GM23338 (cell line): ENCODE results near the gene DACT1. TPM values are rescaled to one million over a fixed set of nuclear protein-coding genes. Genes with fewer than 3 reads are reported as not detected.

Experiments
- ATAC-seq: fragments of 200-7000 bp; cut with Tn5 transposase; 3 replicates; pipeline ENCODE4 v1.9.1; 2020
- DNase-seq: peaks from one replicate; pipeline ENCODE4 v3.0.0-alpha.2; 2015; ENCODE audit warnings: low spot score
- H2AFZ ChIP-seq: fragments of 200-600 bp; sonication (generic); 2 replicates; pipeline ENCODE4 v1.8.0; 2016; ENCODE audit warnings: antibody characterized with exemption, mild to moderate bottlenecking, moderate library complexity
- H3F3A ChIP-seq: fragments of 200-600 bp; sonication (generic); replicated peaks from 2 replicates; pipeline ENCODE4 v1.8.0; 2017; ENCODE audit warnings: antibody characterized with exemption, mixed run types, low read depth
- H3K27ac ChIP-seq: fragments of 200-600 bp; sonication (generic); 2 replicates; pipeline ENCODE4 v1.6.1; 2016; ENCODE audit warnings: low read depth
- H3K27me3 ChIP-seq: fragments of 200-600 bp; sonication (generic); 2 replicates; pipeline ENCODE4 v1.8.0; 2016; ENCODE audit warnings: mild to moderate bottlenecking, mixed run types, moderate library complexity; ENCODE audit not compliant: insufficient read depth
- H3K36me3 ChIP-seq: fragments of 200-600 bp; sonication (generic); 2 replicates; pipeline ENCODE4 v1.8.0; 2016; ENCODE audit warnings: mild to moderate bottlenecking; ENCODE audit not compliant: insufficient read depth
- H3K4me1 ChIP-seq: fragments of 200-600 bp; sonication (generic); 2 replicates; pipeline ENCODE4 v1.8.0; 2016; ENCODE audit warnings: mild to moderate bottlenecking, moderate library complexity; ENCODE audit not compliant: insufficient read depth
- H3K4me2 ChIP-seq: fragments of 200-600 bp; sonication (generic); 2 replicates; pipeline ENCODE4 v1.7.1; 2017; ENCODE audit warnings: mixed run types
- H3K4me3 ChIP-seq: fragments of 200-600 bp; sonication (generic); 2 replicates; pipeline ENCODE4 v1.6.1; 2016; ENCODE audit warnings: mixed run types
- H3K79me2 ChIP-seq: fragments of 200-600 bp; sonication (generic); replicated peaks from 2 replicates; pipeline ENCODE4 v1.8.0; 2017; ENCODE audit warnings: mild to moderate bottlenecking; ENCODE audit not compliant: insufficient read depth
- H3K9me2 ChIP-seq: fragments of 200-600 bp; sonication (generic); 2 replicates; pipeline ENCODE4 v1.8.0; 2017; ENCODE audit not compliant: insufficient read depth
- H4K20me1 ChIP-seq: fragments of 200-600 bp; sonication (generic); replicated peaks from 2 replicates; pipeline ENCODE4 v1.8.0; 2017; ENCODE audit warnings: mild to moderate bottlenecking; ENCODE audit not compliant: insufficient read depth
- H3K27ac Mint-ChIP-seq: 2 replicates; pipeline ENCODE4 v1.8.0; 2020; ENCODE audit warnings: inconsistent platforms, mild to moderate bottlenecking, moderate library complexity, mixed read lengths
- H3K27me3 Mint-ChIP-seq: 3 replicates; pipeline ENCODE4 v1.8.0; 2022; ENCODE audit warnings: low read depth, mild to moderate bottlenecking, moderate library complexity, mixed read lengths, inconsistent platforms; ENCODE audit not compliant: insufficient read depth, poor library complexity
- H3K36me3 Mint-ChIP-seq: 3 replicates; pipeline ENCODE4 v1.8.0; 2021; ENCODE audit warnings: low read depth, mild to moderate bottlenecking, inconsistent platforms, moderate library complexity, mixed read lengths
- H3K4me1 Mint-ChIP-seq: 3 replicates; pipeline ENCODE4 v1.8.0; 2020; ENCODE audit warnings: mild to moderate bottlenecking, inconsistent platforms, mixed read lengths
- H3K4me3 Mint-ChIP-seq: 3 replicates; pipeline ENCODE4 v1.8.0; 2021; ENCODE audit warnings: moderate library complexity, mild to moderate bottlenecking, inconsistent platforms, mixed read lengths
- H3K9me3 Mint-ChIP-seq: 3 replicates; pipeline ENCODE4 v1.8.0; 2020; ENCODE audit warnings: moderate library complexity, mild to moderate bottlenecking, inconsistent platforms, mixed read lengths
- CREB1 ChIP-seq: fragments of 250-450 bp; sonication (Bioruptor Pico); IDR thresholded peaks from 2 replicates; pipeline ENCODE4 v1.5.0; 2020; ENCODE audit warnings: low read depth, mild to moderate bottlenecking, moderate library complexity
- ETS1 ChIP-seq: IDR thresholded peaks from 2 replicates; pipeline ENCODE4 v1.6.1; 2016; ENCODE audit warnings: antibody characterized with exemption
- NANOG ChIP-seq: IDR thresholded peaks from 2 replicates; pipeline ENCODE4 v1.6.1; 2016; ENCODE audit warnings: antibody characterized with exemption, borderline replicate concordance
- STAT1 ChIP-seq: IDR thresholded peaks from one replicate; pipeline ENCODE4 v1.6.1; 2016; ENCODE audit warnings: antibody characterized with exemption; ENCODE audit not compliant: unreplicated experiment
- ZNF331 ChIP-seq: fragments of 250-450 bp; sonication (Bioruptor Pico); IDR thresholded peaks from 2 replicates; pipeline ENCODE4 v1.5.0; 2020; ENCODE audit warnings: low read depth, mild to moderate bottlenecking, moderate library complexity
- polyA plus RNA-seq: library from polyadenylated mRNA; unstranded; fragments of >200 nt; fragmentation: Nextera tagmentation; extraction: Ambion mirVana; gene quantifications from 2 replicates; pipeline ENCODE4 v1.2.1, GENCODE V29; 2016
- total RNA-seq: library from RNA; depleted of rRNA; stranded (reverse); fragments of >200 nt; shearing (Covaris generic); gene quantifications from 2 replicates; pipeline ENCODE4 v1.2.3, GENCODE V29; 2014
- TF ChIP-seq, protein P1 (sequence below): fragments of 250-450 bp; sonication (Bioruptor Pico); IDR thresholded peaks from 2 replicates; pipeline ENCODE4 v1.5.0; 2020; ENCODE audit warnings: mild to moderate bottlenecking, moderate library complexity

DACT1 gene
- total and polyA plus RNA-seq, 2 experiments from 2014 or later = 5.7 to 26.6 TPM

- TF ChIP-seq, protein P1, sequence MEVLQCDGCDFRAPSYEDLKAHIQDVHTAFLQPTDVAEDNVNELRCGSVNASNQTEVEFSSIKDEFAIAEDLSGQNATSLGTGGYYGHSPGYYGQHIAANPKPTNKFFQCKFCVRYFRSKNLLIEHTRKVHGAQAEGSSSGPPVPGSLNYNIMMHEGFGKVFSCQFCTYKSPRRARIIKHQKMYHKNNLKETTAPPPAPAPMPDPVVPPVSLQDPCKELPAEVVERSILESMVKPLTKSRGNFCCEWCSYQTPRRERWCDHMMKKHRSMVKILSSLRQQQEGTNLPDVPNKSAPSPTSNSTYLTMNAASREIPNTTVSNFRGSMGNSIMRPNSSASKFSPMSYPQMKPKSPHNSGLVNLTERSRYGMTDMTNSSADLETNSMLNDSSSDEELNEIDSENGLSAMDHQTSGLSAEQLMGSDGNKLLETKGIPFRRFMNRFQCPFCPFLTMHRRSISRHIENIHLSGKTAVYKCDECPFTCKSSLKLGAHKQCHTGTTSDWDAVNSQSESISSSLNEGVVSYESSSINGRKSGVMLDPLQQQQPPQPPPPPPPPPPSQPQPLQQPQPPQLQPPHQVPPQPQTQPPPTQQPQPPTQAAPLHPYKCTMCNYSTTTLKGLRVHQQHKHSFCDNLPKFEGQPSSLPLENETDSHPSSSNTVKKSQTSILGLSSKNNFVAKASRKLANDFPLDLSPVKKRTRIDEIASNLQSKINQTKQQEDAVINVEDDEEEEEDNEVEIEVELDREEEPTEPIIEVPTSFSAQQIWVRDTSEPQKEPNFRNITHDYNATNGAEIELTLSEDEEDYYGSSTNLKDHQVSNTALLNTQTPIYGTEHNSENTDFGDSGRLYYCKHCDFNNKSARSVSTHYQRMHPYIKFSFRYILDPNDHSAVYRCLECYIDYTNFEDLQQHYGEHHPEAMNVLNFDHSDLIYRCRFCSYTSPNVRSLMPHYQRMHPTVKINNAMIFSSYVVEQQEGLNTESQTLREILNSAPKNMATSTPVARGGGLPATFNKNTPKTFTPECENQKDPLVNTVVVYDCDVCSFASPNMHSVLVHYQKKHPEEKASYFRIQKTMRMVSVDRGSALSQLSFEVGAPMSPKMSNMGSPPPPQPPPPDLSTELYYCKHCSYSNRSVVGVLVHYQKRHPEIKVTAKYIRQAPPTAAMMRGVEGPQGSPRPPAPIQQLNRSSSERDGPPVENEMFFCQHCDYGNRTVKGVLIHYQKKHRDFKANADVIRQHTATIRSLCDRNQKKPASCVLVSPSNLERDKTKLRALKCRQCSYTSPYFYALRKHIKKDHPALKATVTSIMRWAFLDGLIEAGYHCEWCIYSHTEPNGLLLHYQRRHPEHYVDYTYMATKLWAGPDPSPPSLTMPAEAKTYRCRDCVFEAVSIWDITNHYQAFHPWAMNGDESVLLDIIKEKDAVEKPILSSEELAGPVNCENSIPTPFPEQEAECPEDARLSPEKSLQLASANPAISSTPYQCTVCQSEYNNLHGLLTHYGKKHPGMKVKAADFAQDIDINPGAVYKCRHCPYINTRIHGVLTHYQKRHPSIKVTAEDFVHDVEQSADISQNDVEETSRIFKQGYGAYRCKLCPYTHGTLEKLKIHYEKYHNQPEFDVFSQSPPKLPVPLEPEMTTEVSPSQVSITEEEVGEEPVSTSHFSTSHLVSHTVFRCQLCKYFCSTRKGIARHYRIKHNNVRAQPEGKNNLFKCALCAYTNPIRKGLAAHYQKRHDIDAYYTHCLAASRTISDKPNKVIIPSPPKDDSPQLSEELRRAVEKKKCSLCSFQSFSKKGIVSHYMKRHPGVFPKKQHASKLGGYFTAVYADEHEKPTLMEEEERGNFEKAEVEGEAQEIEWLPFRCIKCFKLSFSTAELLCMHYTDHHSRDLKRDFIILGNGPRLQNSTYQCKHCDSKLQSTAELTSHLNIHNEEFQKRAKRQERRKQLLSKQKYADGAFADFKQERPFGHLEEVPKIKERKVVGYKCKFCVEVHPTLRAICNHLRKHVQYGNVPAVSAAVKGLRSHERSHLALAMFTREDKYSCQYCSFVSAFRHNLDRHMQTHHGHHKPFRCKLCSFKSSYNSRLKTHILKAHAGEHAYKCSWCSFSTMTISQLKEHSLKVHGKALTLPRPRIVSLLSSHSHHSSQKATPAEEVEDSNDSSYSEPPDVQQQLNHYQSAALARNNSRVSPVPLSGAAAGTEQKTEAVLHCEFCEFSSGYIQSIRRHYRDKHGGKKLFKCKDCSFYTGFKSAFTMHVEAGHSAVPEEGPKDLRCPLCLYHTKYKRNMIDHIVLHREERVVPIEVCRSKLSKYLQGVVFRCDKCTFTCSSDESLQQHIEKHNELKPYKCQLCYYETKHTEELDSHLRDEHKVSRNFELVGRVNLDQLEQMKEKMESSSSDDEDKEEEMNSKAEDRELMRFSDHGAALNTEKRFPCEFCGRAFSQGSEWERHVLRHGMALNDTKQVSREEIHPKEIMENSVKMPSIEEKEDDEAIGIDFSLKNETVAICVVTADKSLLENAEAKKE = 0 out of 2 replicates have a peak, but pooled peaks have one; percentile 30
- TF ChIP-seq CREB1 (CRISPR knock-in tag) (no peak), STAT1 (no peak), NANOG (no peak)
These were observed 752 bp downstream of the DACT1 start (continued) for GRCh38 chr14:58638231-58639197.

- H3K4me1 Mint-ChIP-seq = peaks cover 45% of the 10 kb centered on the region
- TF ChIP-seq CREB1 (CRISPR knock-in tag) = no peak
- no peak for TF ChIP-seq ETS1
- TF ChIP-seq, protein P1 = no peak
- TF ChIP-seq ZNF331 (CRISPR knock-in tag) = no peak
These were observed 1.4 kb downstream of the DACT1 start for GRCh38 chr14:58639198-58639565.

More at GRCh38 chr14:58639198-58639565, 1.4 kb downstream of the DACT1 start:
- H4K20me1 ChIP-seq = no peaks in the 10 kb centered on the region
- H3K27me3 ChIP-seq = peaks cover 26% of the 10 kb centered on the region
- peaks cover 9% of the 10 kb centered on the region; the same call in 1 of the 2 replicates for H3F3A ChIP-seq
- H3K27me3 Mint-ChIP-seq = peaks cover 25% of the 10 kb centered on the region
- DNase-seq (no peak), ATAC-seq (no peak)
- H3K27ac ChIP-seq = no peak overlapping the region
- no peak overlapping the region for H3K27ac Mint-ChIP-seq
- H3K4me2 ChIP-seq = peak overlapping the region; percentile 84
- H3K79me2 ChIP-seq = peaks cover 15% of the 10 kb centered on the region
- H2AFZ ChIP-seq = no peak overlapping the region
- peaks cover 7% of the 10 kb centered on the region; the same call in 1 of the 2 replicates for H3K36me3 ChIP-seq
- peak overlapping the region; percentile 73 for H3K4me3 ChIP-seq
- peaks cover 32% of the 10 kb centered on the region for H3K4me1 ChIP-seq
- no peaks in the 10 kb centered on the region for H3K9me2 ChIP-seq
- no peaks in the 10 kb centered on the region; the same call in 2 of the 3 replicates for H3K9me3 Mint-ChIP-seq
- peak overlapping the region; percentile 82 for H3K4me3 Mint-ChIP-seq
- H3K36me3 Mint-ChIP-seq = peaks cover 32% of the 10 kb centered on the region
